Peyer's patch (tissue), 4 donors: ENCODE measurements around the gene EBF4.

Experiments used
- POLR2A ChIP-seq, 2 donors: fragments of 450-650 bp; IDR thresholded peaks; one replicate each; pipeline ENCODE4 v1.5.1; 2017; ENCODE audit warnings: antibody characterized with exemption in 2 of 2, mild to moderate bottlenecking in 2 of 2, moderate library complexity in 2 of 2
- TF ChIP-seq, protein P1 (sequence below), 6 experiments: fragments of 450-650 bp in 4 of 6; fragments of 200-600 bp in 2 of 6; sonication (generic) in 1 of 6; IDR thresholded peaks; one replicate each; pipeline ENCODE4 v1.5.1; 2017 to 2019; ENCODE audit warnings: antibody characterized with exemption in 6 of 6, mild to moderate bottlenecking in 3 of 6, moderate library complexity in 1 of 6

DNA sequence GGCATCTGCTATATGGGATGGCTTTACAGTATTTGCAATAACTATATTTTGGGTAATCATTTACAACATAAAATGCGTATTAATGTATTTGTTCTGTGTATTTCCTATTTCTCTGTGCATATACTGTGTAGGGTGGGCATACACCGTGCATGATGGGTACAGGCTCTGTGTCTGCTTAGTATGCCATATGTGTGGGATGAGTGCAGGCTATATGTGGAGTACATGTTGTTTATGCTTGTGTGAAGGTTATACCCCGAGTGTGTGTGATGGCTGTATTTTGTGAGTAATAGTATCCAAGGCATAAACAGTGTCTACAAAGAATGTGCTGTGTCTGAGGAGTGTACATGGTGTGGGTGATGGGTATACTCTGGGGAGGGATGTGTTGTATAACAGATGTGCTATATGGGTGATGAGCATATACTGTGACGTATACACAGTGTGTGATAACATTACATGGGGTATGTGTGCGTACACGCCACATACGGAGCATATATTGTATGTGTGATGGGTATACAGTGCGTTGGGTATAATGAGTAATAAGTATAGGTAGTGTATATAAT is 55.2 kb downstream of the EBF4 start:
- TF ChIP-seq, protein P1, sequence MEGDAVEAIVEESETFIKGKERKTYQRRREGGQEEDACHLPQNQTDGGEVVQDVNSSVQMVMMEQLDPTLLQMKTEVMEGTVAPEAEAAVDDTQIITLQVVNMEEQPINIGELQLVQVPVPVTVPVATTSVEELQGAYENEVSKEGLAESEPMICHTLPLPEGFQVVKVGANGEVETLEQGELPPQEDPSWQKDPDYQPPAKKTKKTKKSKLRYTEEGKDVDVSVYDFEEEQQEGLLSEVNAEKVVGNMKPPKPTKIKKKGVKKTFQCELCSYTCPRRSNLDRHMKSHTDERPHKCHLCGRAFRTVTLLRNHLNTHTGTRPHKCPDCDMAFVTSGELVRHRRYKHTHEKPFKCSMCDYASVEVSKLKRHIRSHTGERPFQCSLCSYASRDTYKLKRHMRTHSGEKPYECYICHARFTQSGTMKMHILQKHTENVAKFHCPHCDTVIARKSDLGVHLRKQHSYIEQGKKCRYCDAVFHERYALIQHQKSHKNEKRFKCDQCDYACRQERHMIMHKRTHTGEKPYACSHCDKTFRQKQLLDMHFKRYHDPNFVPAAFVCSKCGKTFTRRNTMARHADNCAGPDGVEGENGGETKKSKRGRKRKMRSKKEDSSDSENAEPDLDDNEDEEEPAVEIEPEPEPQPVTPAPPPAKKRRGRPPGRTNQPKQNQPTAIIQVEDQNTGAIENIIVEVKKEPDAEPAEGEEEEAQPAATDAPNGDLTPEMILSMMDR (IDR thresholded peaks at IDR 0.05): no peak
- TF ChIP-seq POLR2A (IDR thresholded peaks at IDR 0.05): no peak
